ENCODE data around the gene OR2K2.
"Not testable (repeated sequence)": the region's sequence is repeated elsewhere in the genome, so short reads cannot be mapped to it uniquely, and the experiment has no call there.

OR2K2 gene

DNA sequence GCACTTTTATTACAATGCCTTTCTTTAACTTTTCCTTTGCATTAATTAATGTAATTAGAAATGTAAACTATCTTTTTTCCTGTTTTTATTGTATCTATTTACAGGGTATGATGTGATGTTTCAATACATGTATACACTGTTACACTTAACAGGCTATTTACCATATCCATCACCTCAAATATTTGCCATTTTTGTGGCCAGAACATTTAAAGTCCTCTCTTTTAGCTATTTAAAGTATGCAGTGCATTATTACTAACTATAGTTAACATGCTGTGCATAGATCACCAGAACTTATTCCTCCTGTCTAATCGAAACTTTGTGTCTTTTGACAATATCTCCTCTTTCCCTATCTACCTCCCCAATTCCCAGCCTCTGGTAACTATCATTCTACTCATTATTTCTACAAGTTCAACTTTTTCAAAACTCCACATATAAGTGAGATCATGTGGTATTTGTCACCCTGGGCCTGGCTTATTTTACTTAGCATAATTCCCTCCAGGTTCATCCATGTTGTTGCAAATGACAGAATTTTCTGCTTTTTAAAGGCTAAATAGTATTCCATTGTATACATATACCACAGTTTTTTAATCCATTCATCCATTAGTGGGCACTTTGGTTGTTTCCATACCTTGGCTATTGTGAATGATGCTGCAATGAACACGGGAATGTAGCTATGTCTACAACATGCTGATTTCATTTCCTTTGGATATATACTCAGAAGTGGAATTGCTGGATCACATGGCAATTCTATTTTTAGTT is 32.8 kb downstream of the OR2K2 start:
- DNase-seq, result no peak

DNA sequence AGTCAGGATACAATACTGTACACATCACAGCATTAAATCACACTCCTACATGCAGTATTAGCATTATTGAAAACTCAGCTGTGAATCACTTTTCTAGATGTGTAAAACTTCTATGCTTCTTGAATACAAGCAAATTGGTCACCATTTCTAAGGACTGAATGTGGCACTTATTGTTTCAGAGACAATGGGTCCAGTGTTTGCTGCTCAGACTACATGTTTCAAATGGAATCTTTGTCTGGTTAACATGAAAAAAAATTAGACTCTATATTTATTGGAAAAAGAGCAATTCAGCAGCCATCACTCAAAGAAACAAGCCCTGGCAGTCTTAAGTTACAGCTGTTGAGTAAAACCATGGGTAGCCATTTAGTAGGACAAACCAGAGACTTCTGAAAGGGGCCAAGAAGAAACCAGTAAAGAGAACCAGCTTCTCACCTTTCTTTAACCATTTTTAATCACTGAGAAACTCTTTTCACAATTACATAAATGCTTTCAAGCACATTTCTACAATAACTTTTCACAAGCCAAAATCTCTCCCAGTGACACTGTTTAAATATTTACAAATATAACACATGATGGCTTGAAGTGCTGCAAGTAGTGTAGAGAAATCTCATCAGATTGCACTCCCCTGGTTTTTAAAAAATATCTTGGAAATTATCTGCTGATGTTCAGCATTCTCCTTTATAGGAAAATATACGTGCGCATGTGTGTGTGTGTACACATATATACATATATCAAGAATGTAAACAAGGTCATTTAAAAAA is 35.2 kb downstream of the OR2K2 start:
- no peak for DNase-seq

GRCh38 chr9:111287127-111287526 is 42.9 kb downstream of the OR2K2 start:
- DNase-seq, result no peak

GRCh38 chr9:111284703-111285102 is 45.3 kb downstream of the OR2K2 start:
- no peak for DNase-seq

- no peak for DNase-seq
Observed at GRCh38 chr9:111282845-111283244, 47.2 kb downstream of the OR2K2 start.

DNA sequence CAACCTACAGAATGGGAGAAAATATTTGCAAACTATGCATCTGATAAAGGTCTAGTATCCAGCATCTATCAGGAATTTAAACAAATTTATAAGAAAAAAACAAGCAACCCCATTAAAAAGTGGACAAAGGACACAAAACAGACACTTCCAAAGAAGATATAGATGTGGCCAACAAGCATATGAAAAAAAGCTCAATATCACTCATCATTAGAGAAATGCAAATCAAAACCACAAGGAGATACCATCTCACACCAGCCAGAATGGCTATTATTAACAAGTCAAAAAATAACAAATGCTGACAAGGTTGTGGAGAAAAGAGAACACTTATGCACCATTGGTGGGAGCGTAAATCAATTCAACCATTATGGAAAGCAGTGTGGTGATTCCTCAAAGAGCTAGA is 49.2 kb downstream of the OR2K2 start:
- DNase-seq, result not testable (repeated sequence)

Measured in CD4-positive, alpha-beta T cell treated with Interleukin-15 for 1 hour (primary cell).